NCI-H69 (cell line): ENCODE data around the gene NDUFAB1.
"Not testable (repeated sequence)": the region's sequence is repeated elsewhere in the genome, so short reads cannot be mapped to it uniquely, and the experiment has no call there.

ENCODE experiments used
- DNase-seq: peaks from one replicate; lab custom pipeline; 2025; lab: John Stamatoyannopoulos, UW

The NDUFAB1 gene

DNA sequence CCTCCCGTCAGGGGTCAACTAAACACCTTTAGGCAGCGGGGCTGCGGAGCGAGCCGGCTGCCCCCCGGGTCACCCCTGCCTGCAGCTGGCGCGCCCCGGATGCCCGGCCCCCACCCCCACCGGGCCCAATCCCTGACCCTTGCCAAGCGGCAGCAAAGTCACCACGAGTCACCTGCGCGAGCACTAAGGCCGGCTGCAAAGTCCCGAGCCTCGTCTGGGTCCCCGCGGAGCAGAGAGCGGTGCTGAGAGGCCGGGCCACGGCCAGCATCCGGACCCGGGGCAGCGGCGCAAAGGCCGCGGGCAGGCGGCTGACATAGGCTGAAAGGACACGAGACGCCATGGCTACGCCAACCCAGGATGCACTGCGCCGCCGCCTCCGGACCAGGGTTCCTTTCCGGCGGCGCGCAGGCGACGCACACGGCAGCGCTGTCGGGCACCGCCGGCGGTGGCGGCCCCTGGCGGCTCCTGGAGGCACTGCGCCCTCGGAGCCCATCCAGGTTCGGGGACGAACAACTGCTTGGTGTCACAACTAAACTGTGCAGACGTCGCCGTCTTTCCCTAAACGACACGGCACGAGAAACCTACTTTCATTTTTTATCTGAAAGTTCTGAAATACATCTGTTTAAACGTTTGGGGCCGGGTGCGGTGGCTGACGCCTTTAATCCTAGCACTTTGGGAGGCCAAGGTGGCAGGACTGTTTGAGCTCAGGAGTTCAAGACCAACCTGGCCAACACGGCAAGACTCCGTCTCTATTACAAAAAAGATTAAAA, at the start of gene NDUFAB1:
Gene NDUFAB1 (minus strand): TSS at position 366 of the 770 bp plus-strand sequence. CDS start 26 bp downstream, at position 340.
- peak; percentile 95 for DNase-seq

DNA sequence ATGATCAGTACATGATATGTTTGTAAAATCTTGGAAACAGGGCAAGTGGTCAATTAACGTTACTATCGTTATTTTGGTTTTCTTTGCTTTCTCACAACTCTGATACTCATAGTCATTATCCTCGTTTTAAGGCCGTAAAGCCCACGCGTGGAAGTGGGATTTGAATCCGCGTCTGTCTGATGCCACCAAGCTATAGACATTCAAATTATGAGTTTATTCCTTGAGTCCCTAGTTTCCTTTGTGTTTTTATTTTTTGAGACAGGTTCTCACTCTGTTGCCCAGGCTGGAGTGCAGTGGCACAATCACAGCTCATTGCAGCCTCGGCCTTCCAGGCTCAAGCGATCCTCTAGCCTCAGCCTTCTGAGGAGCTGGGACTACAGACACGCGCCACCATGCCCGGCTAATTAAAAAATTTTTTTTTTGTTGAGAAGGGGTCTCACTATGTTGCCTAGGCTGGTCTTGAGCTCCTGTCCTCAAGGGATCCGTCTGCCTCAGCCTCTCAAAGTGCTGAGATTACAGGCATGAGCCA, 46.2 kb upstream of the NDUFAB1 start:
- DNase-seq, result no peak

DNA sequence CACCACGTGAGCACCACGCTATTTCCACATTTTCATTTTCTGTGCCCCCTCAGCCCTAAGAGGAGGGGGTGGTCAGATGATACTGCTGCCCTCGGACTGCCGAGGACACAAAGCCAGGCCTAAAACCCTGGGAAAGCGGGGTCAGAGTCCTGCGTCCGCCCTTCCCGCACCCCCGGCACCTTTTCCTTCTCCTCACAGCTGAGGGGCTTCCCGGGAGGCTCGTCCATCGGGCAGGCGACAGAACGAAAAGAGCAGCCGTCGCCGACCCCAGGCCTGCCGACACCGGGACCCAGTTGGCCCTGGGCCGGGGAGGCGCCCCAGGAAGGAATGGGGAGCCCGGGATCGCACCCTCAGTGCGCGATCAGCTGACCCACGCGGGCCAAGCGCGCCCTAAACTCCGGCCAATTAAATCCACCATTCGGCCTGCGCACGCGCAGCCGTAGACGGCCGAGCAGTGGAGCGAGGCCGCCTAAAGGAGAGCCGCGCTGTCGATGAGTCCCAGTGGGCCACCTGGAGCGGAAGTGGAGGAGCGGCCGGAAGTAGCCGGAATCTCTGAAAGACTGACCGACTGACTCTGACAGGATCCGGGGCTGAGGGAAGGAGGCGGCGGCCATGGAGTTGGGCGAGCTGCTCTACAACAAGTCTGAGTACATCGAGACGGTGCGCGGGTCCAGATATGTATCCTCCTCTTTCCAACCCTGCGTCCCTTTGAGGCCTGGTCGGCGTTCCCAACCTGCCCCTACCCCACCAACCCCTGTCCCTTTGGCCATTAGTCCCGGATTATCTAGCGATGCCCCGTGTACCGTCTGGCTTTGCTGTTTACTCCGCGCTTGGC, 45.0 kb upstream of the NDUFAB1 start, which contains the start of the genes DCTN5 and PALB2:
Gene DCTN5 (plus strand): TSS at position 536 of the 835 bp plus-strand sequence. CDS start 77 bp downstream, at position 613.
Gene PALB2 (minus strand): TSS at position 380 of the 835 bp plus-strand sequence. CDS start 153 bp downstream, at position 227.
- DNase-seq, result peak; percentile 98

DNA sequence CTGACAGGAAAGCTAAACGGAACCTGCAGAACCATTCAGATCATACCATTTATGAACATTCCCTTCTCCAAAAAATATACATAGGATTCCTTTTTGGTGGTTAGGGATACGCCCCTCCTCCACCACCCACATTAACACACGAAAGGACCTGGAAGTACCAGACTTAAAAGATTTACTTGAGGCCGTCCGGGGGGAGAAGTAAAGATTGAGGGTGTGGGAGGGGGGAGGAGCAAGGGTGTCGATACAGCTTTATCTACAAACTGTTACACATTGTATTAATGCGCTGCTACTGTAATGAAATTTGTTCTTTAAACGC, 44.5 kb upstream of the NDUFAB1 start:
- DNase-seq, result no peak

DNA sequence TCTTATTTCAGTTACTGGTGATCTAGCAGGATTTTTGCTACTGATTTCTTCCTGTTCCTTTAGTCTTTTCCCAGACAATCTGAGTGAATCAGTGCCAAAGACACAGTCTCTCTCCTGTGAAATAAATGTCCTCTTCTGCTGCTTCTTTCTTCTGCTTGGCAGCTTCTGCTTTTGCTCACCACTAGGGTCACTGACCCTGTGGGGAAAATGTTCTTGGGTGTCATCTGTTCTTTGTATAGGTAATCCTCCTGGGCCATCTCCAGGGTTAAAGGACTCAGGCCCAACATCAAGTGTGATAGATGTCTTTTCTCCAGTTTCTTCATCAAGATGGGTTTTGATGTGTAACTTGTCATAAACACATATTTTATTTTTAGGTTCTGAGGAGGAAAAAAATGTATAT, 39.8 kb upstream of the NDUFAB1 start:
- DNase-seq, result no peak

DNA sequence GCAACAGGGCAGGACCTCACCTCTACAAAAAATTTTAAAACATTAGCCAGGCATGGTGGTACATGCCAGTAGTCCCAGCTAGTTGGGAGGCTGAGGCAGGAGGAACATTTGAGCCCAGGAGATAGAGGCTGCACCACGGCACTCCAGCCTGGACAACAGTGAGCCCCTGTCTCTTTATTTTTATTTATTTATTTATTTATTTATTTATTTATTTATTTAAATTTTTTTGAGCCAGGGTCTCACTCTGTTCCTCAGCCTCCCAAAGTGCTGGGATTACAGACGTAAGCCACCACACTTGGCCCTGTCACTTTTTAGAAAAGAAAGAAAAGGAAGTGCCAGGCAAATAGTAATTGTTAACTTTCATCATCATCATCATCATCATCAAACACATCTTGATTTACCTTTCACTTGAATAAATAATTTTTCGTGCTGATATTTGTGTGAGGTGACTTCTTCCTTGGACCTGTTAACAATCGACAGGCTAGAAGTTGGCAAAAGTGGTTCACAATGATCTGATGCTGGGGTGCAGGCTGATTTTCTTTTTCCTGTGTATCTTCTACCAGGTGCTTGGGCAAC, 38.4 kb upstream of the NDUFAB1 start:
- DNase-seq, result no peak

DNA sequence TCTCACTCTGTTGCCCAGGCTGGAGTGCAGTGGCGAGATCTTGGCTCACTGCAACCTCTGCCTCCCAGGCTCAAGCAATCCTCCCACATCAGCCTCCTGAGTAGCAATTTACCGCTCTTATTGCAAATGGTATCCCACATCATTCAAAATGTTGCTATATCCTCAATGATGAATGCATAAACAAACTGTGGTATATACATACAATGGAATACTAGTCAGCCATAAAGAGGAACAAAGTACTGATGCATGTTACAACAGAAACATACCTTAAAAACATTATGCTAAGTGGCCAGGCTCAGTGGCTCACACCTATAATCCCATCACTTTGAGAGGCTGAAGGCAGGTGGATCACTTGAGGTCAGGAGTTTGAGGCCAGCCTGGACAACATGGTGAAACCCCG, 35.8 kb upstream of the NDUFAB1 start:
- DNase-seq, result not testable (repeated sequence)

DNA sequence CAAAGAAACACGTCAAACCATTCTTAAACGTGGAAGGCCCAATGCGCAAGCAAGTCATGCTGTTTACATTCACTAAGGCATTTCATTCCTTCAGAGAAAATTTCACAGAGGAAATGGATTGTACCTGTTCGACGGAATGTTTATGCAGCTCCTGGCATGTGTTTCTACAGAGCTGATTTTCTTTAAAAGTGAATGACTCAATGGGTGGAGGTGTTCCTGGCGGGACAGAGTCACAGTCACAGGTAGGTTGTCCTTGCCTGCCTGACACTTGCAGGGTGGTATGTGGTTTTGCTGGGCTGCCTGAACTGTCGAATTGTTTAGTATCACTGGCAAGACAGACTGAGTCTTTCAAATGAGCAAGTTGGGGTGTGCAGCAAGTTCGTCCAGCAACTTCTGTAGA, 33.4 kb upstream of the NDUFAB1 start:
- DNase-seq, result no peak

DNA sequence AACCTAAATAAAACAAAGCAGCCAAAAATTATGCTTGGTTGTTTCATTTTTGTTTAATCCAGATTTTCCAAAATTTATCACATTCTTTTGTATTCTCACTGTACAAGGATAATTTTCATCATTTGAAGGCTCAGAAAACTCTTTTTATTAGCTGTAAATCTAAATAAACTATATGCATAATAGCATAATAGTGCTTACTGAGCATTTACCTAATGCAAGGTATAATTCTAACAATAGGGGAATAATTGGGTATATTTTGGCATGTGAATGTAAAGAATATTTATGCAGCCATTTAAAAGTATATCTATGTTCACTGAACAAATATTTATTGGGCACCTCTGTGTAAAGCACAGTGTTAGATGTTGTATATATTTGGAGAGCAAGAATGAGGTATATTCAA, 28.0 kb upstream of the NDUFAB1 start:
- no peak for DNase-seq

DNA sequence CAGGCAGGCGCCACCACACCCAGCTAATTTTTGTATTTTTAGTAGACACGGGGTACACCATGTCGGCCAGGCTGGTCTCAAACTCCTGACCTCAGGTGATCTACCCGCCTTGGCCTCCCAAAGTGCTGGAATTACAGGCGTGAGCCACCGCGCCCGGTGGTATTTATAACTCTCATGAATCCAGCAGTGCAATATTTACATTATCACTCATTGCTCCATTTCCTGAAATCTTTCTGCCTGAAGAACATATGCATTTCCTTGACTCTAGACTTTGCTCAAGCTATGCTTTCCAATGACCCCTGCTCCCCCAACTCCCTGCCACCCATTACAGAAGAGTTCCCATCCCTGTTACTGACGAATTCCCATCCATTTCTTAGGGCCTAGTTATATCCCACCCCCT, 19.7 kb upstream of the NDUFAB1 start:
- DNase-seq, result no peak

DNA sequence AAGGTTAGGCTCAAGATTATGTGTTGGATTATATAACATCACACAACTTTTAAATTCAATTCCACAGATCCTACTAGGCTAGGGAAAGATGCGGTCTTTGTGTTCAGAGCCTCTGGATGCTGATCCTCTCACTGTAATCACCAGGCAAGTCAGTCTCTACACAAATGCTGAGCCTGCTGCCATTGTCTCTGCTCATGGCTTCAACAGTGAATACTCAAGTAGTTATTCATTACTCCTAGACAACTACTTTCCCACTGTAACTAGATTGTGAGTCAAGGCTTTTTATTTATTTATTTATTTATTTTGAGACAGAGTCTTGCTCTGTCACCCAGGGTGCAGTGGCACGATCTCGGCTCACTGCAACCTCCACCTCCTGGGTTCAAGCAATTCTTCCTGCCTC, 15.8 kb upstream of the NDUFAB1 start:
- DNase-seq, result no peak

DNA sequence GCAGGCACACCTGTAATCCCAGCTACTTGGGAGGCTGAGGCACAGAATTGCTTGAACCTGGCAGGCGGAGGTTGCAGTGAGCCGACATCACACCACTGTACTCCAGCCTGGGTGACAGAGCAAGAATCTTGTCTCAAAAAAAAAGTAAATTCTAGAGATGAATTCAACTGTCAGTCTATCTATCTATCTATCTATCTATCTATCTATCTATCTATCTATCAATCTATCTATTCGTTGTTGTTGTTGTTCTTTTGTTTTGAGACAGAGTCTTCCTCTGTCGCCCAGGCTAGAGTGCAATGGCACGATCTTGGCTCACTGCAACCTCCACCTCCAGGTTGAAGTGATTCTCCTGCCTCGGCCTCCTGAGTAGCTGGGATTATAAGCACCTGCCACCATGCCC, 14.8 kb upstream of the NDUFAB1 start:
- DNase-seq, result not testable (repeated sequence)

DNA sequence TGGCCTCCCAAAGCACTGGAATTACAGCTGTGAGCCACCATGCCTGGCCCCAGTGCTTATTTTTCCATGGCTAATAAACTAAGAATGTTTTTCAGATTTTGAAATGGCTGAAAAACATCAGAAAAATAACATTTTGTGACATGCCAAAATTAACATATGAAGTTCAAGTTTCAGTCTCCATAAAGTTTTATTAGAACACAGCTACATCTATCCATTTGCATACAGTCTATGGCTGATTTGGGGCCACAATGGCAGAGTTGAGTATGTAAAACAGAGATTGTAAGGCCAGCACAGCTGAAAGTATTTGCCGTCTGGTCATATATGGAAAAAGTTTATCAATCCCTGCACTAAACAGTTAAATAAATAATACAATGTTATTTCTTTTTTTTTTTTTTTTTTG, 13.8 kb upstream of the NDUFAB1 start:
- no peak for DNase-seq

DNA sequence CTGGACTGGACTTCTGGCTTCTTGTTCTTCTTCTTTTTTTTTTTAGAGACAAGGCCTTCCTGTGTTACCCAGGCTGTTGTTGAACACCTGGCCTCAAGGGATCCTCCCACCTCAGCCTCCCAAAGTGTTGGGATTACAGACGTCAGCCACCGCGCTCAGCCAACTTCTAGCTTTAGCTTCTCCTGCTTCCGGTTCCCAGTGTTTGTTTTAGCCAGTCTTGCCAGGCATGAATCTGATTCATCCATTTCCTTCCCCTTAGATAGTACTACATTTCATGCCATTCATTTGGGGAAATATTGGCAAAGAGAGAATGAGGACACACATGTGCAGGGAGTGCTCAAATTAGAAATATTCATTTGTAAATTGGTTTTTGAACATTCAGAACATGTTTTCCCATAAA, 12.1 kb upstream of the NDUFAB1 start:
- no peak for DNase-seq

DNA sequence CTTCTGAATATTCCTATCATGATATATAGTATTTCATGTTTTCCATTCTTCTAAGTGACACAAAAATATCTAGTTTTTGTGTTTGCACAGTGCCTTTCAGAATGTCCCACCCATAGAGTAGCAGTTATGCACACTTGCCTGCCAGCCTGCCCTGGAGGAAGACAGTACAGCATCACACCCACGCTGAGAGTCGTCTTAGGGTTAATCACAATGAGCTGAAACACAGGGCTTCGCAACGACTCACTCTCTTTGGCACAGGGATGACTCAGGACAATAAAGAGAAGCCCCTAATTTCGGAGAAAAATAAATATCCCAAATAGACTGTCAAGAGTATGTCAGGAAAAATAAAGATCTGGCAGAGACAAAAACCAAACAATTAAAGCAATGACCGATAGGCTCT, 11.6 kb upstream of the NDUFAB1 start:
- DNase-seq, result no peak

DNA sequence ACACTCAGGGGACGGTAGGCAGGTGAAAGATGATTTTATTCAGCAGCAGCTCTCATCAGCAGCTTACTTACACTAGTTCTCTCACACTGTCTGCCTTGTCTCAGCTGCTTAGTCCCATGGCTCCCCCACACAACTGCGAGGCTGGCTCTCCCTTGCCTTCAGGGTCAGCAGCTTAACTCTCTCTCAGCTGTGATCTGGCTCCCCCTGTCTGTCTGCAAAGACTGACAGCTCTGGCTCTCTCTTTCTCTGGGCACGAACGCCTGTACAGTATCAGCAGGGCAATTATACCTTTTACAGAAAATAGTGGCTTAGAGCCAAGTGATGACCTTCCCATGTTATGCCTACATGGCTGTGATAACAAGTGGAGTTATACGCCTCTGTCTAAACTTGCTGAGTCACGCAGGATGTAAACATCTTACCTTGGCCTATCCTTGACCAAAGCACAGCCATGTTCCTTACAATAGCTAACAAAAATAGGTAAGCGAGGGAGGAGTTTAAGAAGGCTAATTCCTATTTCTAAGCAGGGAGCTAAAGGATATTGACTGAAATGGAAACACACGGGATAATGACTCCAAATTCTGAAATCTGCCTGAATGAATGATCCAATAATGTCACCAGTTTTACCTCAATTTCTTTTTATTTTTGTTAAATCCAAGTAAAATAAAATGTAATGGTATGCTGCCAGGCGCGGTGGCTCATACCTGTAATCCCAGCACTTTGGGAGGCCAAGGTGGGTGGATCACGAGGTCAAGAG, 1.1 kb upstream of the NDUFAB1 start:
- DNase-seq, result peak; percentile 74

DNA sequence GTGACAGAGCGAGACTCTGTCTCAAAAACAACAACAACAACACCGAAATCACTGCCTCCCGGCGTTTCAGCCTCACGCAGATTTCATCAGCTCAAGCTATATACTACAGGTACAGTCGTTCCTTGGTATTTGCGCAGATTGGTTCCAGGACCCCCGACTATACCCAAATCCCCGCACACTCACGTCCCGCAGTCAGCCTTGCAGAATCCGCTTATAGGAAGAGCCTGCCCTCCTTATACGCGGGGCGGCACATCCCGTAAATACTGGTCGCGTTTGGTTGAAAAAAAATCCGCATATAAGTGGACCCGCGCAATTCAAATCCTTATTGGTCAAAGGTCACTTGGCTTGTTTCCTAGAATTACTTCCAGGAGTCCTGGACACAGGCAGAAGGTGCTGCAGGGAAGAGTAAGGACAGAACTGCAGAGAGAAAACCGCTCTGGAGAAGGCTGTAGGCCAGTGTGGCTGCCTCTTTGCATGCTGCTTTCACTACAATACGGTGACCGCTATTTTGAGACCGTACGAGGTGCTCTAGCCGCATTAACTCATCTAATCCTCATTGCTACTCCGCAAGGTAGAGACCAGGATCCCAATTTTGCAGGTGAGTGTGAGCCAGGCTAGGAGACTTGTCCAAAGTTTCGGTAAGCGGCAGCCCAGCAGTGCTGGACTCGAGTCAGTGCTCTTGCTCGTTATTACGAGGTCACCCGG, 718 bp downstream of the NDUFAB1 start:
- peak; percentile 55 for DNase-seq

DNA sequence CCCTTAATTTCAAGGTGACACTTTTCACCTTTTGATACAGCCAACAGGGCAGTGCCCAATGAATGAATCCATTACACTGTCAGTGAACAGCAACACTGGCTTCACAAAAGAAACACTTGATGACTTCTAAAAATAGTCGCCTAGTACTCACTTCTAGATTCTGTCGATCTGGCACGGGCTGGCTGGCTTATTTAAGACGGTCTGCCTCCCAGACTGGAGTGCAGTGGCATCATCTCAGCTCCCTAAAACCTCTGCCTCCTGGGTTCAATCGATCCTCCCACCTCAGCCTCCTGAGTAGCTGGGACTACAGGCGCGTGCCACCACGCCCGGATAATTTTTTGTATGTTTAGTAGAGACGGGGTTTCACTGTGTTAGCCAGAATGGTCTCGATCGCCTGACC, 1.9 kb downstream of the NDUFAB1 start:
- no peak for DNase-seq

DNA sequence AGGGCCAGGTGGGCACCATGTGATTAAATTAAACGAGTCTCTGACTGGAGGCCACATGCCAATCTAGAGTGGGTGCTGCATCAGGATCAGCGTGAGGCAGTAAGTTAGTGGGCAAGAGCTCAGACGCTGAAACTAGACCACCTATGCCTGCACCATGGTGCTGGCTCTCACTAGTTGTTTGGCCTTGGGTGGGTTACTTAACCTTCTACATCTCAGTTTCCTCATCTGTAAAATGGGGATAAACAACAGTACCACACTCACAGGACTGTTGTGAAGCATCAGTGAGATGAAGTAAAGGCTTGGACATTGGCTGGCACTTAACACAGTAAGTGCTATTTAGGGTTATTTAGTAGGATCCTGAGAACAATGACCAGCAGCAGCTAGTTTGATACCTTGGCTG, 5.9 kb downstream of the NDUFAB1 start:
- DNase-seq, result no peak

DNA sequence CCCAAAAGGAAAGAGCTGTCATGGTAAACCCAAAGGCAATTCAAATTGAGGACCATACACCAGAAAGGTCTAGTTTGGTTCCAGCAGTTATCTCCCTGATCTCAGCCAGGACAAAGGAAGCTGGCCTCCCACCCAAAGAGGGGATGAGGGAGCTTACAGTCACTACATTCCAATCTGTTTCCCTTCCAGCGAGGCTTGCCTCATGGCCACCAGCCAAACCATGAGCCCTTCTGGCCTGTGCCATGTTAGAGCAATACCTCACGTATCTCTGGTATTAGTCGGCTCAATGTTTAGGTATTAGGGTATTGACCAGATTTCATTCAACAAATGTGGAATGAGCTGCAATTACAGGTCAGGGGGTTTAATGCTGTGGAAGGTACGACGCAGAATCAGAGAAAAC, 8.4 kb downstream of the NDUFAB1 start:
- no peak for DNase-seq
